SK-N-SH (cell line): ENCODE data around the gene AP5M1. TPM values are rescaled to one million over a fixed set of nuclear protein-coding genes. Genes with fewer than 3 reads are reported as not detected.

Experiments used
- CTCF ChIA-PET: fragments of 300-600, 350-600 bp; formaldehyde crosslinking; extraction: SDS; loops from one replicate; lab custom pipeline; 2021; lab: Yijun Ruan, JAX
- POLR2A ChIA-PET: fragments of 350-600 bp; sonication (Branson Sonifier 250); formaldehyde crosslinking; extraction: SDS; loops from one replicate; lab custom pipeline; 2020; ENCODE audit warnings: antibody characterized with exemption, inconsistent platforms; lab: Yijun Ruan, JAX
- DNase-seq: peaks from one replicate; pipeline ENCODE4 v3.0.0; 2012
- H2AFZ ChIP-seq: fragments of 200-600 bp; sonication (generic); 2 replicates; pipeline ENCODE4 v1.8.1; 2016; ENCODE audit warnings: antibody characterized with exemption, mild to moderate bottlenecking, low read depth
- H3F3A ChIP-seq: fragments of 200-600 bp; sonication (generic); replicated peaks from 2 replicates; pipeline ENCODE3; 2016; ENCODE audit warnings: antibody characterized with exemption, mild to moderate bottlenecking; ENCODE audit not compliant: insufficient read depth
- H3K27ac ChIP-seq, 2 experiments: fragments of 200-500 bp in 1 of 2; fragments of 200-600 bp in 1 of 2; sonication (Bioruptor generic) in 1 of 2; sonication (generic), shearing (Covaris generic) in 1 of 2; 2 replicates each; pipeline versions ENCODE4 v1.5.1 to v1.6.1; 2014 to 2016; ENCODE audit warnings: low read depth in 2 of 2, inconsistent platforms in 1 of 2, low read length in 1 of 2, mild to moderate bottlenecking in 1 of 2, mixed read lengths in 1 of 2
- H3K27me3 ChIP-seq: fragments of 200-600 bp; sonication (generic), shearing (Covaris generic); 2 replicates; pipeline ENCODE4 v1.6.1; 2016; ENCODE audit warnings: mixed run types; ENCODE audit not compliant: insufficient read depth
- H3K36me3 ChIP-seq, 2 experiments: fragments of 200-500 bp in 1 of 2; fragments of 200-600 bp in 1 of 2; sonication (Bioruptor generic) in 1 of 2; sonication (generic) in 1 of 2; replicated peaks in 1 of 2; 2 replicates each; pipeline versions ENCODE3 to v1.5.1; 2014 to 2016; ENCODE audit warnings: low read length in 1 of 2, mild to moderate bottlenecking in 1 of 2; ENCODE audit not compliant: insufficient read depth in 2 of 2, control insufficient read depth in 1 of 2
- H3K4me1 ChIP-seq, 2 experiments: fragments of 200-500 bp in 1 of 2; fragments of 200-600 bp in 1 of 2; sonication (Bioruptor generic) in 1 of 2; sonication (generic), shearing (Covaris generic) in 1 of 2; 2 replicates each; pipeline versions ENCODE4 v1.5.1 to v1.6.1; 2014 to 2016; ENCODE audit warnings: low read depth in 1 of 2, low read length in 1 of 2, mixed run types in 1 of 2; ENCODE audit not compliant: insufficient read depth in 2 of 2, control insufficient read depth in 1 of 2
- H3K4me2 ChIP-seq: fragments of 200-600 bp; sonication (generic), shearing (Covaris generic); 2 replicates; pipeline ENCODE4 v1.6.1; 2017; ENCODE audit warnings: mixed run types
- H3K4me3 ChIP-seq, 2 experiments: fragments of 200-500 bp in 1 of 2; fragments of 200-600 bp in 1 of 2; sonication (Bioruptor generic) in 1 of 2; sonication (generic), shearing (Covaris generic) in 1 of 2; 2 replicates each; pipeline versions ENCODE4 v1.5.1 to v1.8.1; 2014 to 2016; ENCODE audit warnings: low read depth in 2 of 2, inconsistent platforms in 1 of 2, low read length in 1 of 2, mild to moderate bottlenecking in 1 of 2, mixed read lengths in 1 of 2, moderate library complexity in 1 of 2
- H3K79me2 ChIP-seq: fragments of 200-600 bp; sonication (generic); 2 replicates; pipeline ENCODE4 v1.8.1; 2017; ENCODE audit warnings: mild to moderate bottlenecking; ENCODE audit not compliant: insufficient read depth
- H3K9ac ChIP-seq: fragments of 200-600 bp; sonication (generic); 2 replicates; pipeline ENCODE4 v1.6.1; 2017; ENCODE audit warnings: mixed run types
- H3K9me2 ChIP-seq: fragments of 200-600 bp; sonication (generic); 2 replicates; pipeline ENCODE4 v1.6.1; 2017; ENCODE audit warnings: mixed run types
- H3K9me3 ChIP-seq: fragments of 200-600 bp; sonication (generic); 2 replicates; pipeline ENCODE4 v1.6.1; 2017; ENCODE audit warnings: mixed run types, mild to moderate bottlenecking, moderate library complexity
- H4K20me1 ChIP-seq: fragments of 200-600 bp; sonication (generic); 2 replicates; pipeline ENCODE4 v1.6.1; 2017; ENCODE audit warnings: mild to moderate bottlenecking, mixed run types; ENCODE audit not compliant: insufficient read depth
- CTCF ChIP-seq: fragments of 200-600 bp; sonication (generic); IDR thresholded peaks from 2 replicates; pipeline ENCODE4 v1.6.1; 2017; ENCODE audit warnings: antibody characterized with exemption, mild to moderate bottlenecking, moderate library complexity
- ELF1 ChIP-seq: IDR thresholded peaks from 2 replicates; pipeline ENCODE4 v1.4.0; 2012
- EP300 ChIP-seq, 2 experiments: IDR thresholded peaks; 2 replicates each; pipeline versions ENCODE4 v1.4.0 to v1.6.1; 2012; ENCODE audit warnings: borderline replicate concordance in 1 of 2, low read depth in 1 of 2, low read length in 1 of 2
- FOSL2 ChIP-seq: IDR thresholded peaks from 2 replicates; pipeline ENCODE4 v1.4.0; 2012; ENCODE audit warnings: low read depth, mild to moderate bottlenecking, moderate library complexity, borderline replicate concordance
- FOXJ3 ChIP-seq: sonication (generic); formaldehyde crosslinking; IDR thresholded peaks from 2 replicates; pipeline ENCODE4 v1.5.1; 2020; ENCODE audit warnings: mild to moderate bottlenecking, missing genetic modification reagents
- FOXM1 ChIP-seq: IDR thresholded peaks from 2 replicates; pipeline ENCODE4 v1.4.0; 2012; ENCODE audit warnings: low read depth, mild to moderate bottlenecking
- GABPA ChIP-seq: IDR thresholded peaks from 2 replicates; pipeline ENCODE4 v1.4.0; 2012; ENCODE audit warnings: low read depth, mild to moderate bottlenecking
- GATA2 ChIP-seq: sonication (generic); formaldehyde crosslinking; IDR thresholded peaks from 2 replicates; pipeline ENCODE4 v1.5.0; 2020; ENCODE audit warnings: mild to moderate bottlenecking, missing genetic modification reagents
- JUND ChIP-seq: IDR thresholded peaks from 2 replicates; pipeline ENCODE4 v1.4.0; 2012
- MEF2A ChIP-seq: IDR thresholded peaks from 2 replicates; pipeline ENCODE4 v1.4.0; 2012; ENCODE audit warnings: low read depth, borderline replicate concordance
- MXI1 ChIP-seq: IDR thresholded peaks from 2 replicates; pipeline ENCODE4 v1.6.1; 2012; ENCODE audit warnings: mild to moderate bottlenecking, low read depth, low read length, improper control_type of control experiment
- NFIC ChIP-seq: IDR thresholded peaks from 2 replicates; pipeline ENCODE4 v1.4.0; 2012; ENCODE audit warnings: borderline replicate concordance
- NRF1 ChIP-seq: IDR thresholded peaks from 2 replicates; pipeline ENCODE4 v1.6.1; 2012; ENCODE audit warnings: low read depth, mild to moderate bottlenecking, low read length
- PBX3 ChIP-seq: IDR thresholded peaks from 2 replicates; pipeline ENCODE4; 2012
- RAD21 ChIP-seq: IDR thresholded peaks from 2 replicates; pipeline ENCODE4 v1.6.1; 2012; ENCODE audit warnings: mild to moderate bottlenecking, low read length
- RXRA ChIP-seq: IDR thresholded peaks from 2 replicates; pipeline ENCODE4 v1.4.0; 2012; ENCODE audit warnings: low read depth, mild to moderate bottlenecking, borderline replicate concordance
- SMC3 ChIP-seq: IDR thresholded peaks from 2 replicates; pipeline ENCODE4 v1.6.1; 2012; ENCODE audit warnings: low read depth, low read length, improper control_type of control experiment
- TCF12 ChIP-seq: IDR thresholded peaks from 2 replicates; pipeline ENCODE4 v1.4.0; 2012
- USF2 ChIP-seq: fragments of 150-350 bp; IDR thresholded peaks from 2 replicates; pipeline ENCODE4 v1.6.1; 2017; ENCODE audit warnings: antibody characterized with exemption, low read length, low read depth, borderline replicate concordance
- WGBS: methylation state at CpG from one replicate; pipeline ENCODE4 v1.1.6; 2017; ENCODE audit warnings: low lambda C conversion rate; 5-methylcytosine and 5-hydroxymethylcytosine counted together
- polyA plus RNA-seq, 3 experiments: library from polyadenylated mRNA; depleted of rRNA; stranded (reverse); fragments of >200 nt; gene quantifications; 2 replicates each; pipeline ENCODE4 v1.2.3, GENCODE V29; 2012
- TF ChIP-seq, protein P1 (sequence below): IDR thresholded peaks from 2 replicates; pipeline ENCODE4 v1.4.0; 2012; ENCODE audit warnings: low read depth, borderline replicate concordance

Gene AP5M1
- polyA plus RNA-seq, 1 of the 3 experiments (the other 2 are of a cell fraction) = 13.1 TPM

DNA sequence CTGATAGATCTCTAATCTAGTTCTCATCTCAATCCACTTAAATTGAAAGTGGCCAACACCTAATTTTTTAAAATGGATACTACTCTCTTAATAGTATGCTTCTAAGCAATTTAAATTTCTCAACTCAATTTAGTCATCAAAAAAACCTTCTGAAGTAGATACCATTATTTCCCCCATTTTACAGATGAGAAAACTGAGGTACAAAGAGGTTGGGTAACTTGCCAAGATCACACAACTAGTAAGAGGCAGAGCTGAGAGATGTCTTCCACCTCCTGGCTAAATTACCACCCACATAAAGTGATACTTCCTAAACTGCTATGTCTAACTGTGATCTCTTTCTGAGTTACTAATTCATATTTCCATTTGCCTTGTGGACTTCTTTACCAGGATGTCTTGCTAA, 6.7 kb upstream of the AP5M1 start (continued):
- no peak for TF ChIP-seq FOXJ3

DNA sequence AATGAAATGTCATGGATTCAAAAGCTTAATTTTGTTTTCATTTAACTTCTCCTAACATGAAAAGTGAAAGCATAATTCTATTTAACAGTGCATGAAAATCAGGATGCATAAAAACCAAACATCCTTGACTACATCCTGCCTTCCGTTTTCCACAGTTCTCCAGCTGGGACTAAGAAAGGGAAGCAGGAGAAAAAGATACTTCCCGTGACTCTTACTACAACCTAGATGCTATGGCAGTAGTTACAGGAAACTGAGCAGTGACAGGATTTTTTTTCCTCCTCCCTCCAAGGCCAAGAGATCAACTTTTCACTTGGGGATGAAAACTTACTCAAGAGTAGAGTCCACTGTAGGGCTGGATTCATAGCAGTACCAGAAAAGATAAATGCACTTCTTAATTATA, 2.7 kb upstream of the AP5M1 start:
- peaks cover 0 to 5% of the 10 kb centered on the region in 2 experiments for H3K36me3 ChIP-seq
- ChIA-PET POLR2A (no interaction called here), CTCF (interaction anchor here (1.0 kb wide), 1 partner anchor 41 kb away, joined by 3 read pairs; no protein-coding TSS in a partner anchor)
- peaks cover 94% of the 10 kb centered on the region for H3K79me2 ChIP-seq
- H3K9ac ChIP-seq = no peak overlapping the region
- TF ChIP-seq PBX3 (no peak), SMC3 (no peak), USF2 (no peak), RXRA (no peak), TCF12 (no peak), CTCF (no peak), MXI1 (no peak), GABPA (no peak), FOXJ3 (no peak), NRF1 (no peak), NFIC (no peak), RAD21 (no peak), JUND (no peak), GATA2 (CRISPR knock-in tag) (no peak), FOSL2 (no peak), ELF1 (no peak), EP300 (IDR thresholded peaks at IDR 0.05; ENCODE audit: borderline replicate concordance in 1 of 2, low read depth in 1 of 2, low read length in 1 of 2) (no peak), FOXM1 (no peak), MEF2A (no peak)
- TF ChIP-seq, protein P1, sequence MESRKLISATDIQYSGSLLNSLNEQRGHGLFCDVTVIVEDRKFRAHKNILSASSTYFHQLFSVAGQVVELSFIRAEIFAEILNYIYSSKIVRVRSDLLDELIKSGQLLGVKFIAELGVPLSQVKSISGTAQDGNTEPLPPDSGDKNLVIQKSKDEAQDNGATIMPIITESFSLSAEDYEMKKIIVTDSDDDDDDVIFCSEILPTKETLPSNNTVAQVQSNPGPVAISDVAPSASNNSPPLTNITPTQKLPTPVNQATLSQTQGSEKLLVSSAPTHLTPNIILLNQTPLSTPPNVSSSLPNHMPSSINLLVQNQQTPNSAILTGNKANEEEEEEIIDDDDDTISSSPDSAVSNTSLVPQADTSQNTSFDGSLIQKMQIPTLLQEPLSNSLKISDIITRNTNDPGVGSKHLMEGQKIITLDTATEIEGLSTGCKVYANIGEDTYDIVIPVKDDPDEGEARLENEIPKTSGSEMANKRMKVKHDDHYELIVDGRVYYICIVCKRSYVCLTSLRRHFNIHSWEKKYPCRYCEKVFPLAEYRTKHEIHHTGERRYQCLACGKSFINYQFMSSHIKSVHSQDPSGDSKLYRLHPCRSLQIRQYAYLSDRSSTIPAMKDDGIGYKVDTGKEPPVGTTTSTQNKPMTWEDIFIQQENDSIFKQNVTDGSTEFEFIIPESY = no peak
- no peak overlapping the region for H3K4me3 ChIP-seq
- peaks cover 6 to 7% of the 10 kb centered on the region in 2 experiments; a peak in 2 of 4 replicates for H3K4me1 ChIP-seq
- no peaks in the 10 kb centered on the region for H3K27me3 ChIP-seq
- WGBS = 75% methylated on average over 2 of the region's 2 CpGs
- no peaks in the 10 kb centered on the region for H3K9me3 ChIP-seq
- H2AFZ ChIP-seq = no peak overlapping the region
- no peak overlapping the region for H3K27ac ChIP-seq
- H3K9me2 ChIP-seq = no peaks in the 10 kb centered on the region
- H4K20me1 ChIP-seq = peaks cover 23% of the 10 kb centered on the region
- H3K4me2 ChIP-seq = no peak overlapping the region
- peaks cover 23% of the 10 kb centered on the region for H3F3A ChIP-seq
- no peak for DNase-seq
